Measurements from ENCODE around the gene SPTBN2.
"Not testable (repeated sequence)": the region's sequence is repeated elsewhere in the genome, so short reads cannot be mapped to it uniquely, and the experiment has no call there.

The SPTBN2 gene

DNA sequence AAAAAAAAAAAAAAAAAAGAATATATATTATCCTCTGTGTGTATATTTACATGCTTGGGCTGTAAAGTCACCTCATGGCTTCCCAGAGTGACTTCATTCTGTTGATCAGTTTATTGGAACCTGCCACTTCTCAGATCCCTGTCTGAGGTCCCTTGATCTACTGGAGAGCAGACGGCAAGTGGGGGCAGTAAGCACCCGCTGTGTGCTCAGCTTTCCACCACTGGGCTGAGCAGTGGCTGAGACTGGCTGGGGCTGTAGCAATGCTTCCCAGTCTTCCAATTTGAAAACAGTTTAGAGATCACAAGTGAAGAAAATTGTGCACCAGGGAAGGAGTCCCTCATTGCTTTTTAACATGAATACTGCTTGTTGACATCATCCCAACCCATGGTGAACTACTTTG is 44.4 kb downstream of the SPTBN2 start:
- DNase-seq (ENCODE audit: low read depth) = no peak

DNA sequence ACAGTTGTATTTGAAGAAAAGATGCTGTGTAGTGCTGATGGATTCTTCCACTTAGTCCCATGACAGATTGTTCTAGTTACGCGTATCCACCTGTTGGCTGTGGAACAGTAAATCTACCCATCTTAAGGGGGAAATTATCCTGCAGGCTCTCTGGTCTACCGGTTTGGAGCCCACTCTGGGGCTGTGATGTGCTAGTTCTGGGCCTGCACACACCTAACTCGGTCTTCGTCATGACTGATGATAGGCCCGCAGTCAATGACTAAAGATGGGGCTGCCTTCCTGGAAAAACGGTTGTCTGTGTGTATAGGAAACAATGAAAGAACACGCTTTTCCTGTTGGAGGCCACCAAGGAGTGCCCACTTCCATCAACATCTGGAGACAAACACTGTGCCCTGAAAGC is 45.1 kb downstream of the SPTBN2 start:
- no peak for DNase-seq (ENCODE audit: low read depth)

DNA sequence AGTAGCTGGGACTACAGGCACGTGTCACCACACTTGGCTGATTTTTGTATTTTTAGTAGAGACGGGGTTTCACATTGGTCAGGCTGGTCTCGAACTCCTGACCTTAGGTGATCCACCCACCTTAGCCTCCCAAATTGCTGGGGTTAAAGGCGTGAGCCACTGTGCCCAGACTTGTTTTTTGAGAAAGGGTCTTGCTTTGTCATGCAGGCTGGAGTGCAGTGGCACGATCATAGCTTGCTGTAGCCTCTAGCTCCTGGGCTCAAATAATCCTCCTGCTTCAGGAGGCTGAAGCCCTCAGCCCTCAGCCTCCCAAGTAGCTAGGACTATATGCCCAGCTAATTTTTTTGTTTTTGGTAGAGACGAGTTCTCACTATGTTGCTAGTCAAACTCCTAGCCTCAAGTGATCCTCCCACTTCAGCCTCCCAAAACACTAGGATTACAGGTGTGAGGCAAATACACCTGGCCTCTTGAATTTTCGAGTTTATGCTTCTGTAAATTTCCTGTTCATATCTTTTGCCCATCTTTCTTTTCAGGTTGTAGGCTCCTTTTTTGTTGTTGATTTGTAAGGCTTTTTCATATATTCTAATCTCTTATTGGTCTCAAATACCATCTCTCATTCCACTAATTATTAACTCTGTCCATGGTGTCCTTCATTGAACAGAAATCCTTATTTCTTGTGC is 47.9 kb downstream of the SPTBN2 start:
- no peak for DNase-seq (ENCODE audit: low read depth)

DNA sequence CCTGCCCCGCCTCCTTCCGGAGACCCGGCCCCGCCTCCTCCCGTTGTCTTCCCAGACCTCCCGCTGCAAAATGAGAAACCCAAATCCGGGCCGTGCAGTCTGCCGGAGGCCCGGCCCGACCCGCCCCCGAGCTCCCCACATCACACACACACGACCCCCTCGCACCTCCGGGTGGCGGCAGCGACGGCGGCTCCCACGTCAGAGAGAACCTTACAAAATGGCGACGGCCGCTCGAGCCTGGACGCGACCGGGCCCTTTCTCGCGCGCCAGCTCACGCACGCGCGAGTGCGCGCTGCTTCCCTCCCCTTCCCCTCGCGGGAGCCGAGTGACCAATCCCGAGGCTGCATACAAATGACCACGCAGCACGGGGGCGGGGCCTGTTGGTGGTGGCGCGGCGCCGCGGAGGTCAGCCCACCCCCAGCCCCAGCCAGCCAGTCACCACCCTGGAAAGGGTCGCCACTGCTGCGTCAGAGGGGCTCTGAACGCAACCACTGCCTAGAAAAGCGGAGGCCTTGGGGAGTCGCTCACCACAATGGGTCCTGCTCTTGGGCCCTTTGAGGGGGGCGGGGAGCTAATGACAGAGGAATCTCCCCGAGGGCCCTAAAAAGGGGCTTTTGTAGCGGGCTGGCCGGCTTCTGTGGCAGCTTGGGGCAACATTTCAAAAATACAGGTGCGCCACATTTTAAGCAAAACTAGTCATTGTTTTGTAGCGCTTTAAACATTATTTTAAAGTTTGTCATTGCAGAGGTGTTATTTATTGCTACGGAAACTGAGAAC is 51.2 kb downstream of the SPTBN2 start, which contains the start of gene RBM4B:
Gene RBM4B (minus strand): TSS at position 289 of the 777 bp plus-strand sequence. CDS start 808 bp downstream, outside the sequence.
- peak; percentile 90 for DNase-seq (ENCODE audit: low read depth)

DNA sequence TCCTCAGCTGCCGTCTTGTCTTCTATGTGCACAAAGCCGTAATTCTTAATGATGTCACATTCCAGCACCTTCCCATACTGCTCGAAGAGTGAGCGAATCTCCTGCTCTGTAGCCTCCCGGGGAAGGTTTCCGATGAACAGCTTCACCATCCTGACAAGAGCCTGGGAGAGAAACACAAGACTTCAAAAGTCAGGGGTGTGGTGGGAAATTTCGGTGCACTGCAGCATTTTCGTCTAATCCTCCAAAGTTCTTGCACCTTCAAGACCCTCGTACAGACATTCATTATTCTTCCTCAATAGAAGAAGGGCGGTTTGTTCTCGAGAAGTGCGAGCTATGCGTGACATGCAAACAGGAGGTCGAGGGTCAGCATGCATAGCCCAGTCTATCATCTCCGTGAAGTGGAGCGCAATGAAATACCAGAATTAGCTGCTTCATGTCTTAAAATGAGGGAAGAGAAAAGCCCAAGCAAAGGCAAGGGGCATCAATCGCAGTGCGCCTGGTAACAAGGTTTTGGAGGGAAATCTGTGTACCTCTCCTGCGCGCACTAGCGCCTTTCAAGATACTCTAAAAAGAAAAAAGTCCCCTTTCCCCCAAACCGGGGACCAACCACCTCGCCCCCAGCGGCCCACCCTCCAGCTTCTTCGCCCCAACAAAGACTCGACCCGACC is 52.0 kb downstream of the SPTBN2 start:
- DNase-seq (ENCODE audit: low read depth) = no peak

DNA sequence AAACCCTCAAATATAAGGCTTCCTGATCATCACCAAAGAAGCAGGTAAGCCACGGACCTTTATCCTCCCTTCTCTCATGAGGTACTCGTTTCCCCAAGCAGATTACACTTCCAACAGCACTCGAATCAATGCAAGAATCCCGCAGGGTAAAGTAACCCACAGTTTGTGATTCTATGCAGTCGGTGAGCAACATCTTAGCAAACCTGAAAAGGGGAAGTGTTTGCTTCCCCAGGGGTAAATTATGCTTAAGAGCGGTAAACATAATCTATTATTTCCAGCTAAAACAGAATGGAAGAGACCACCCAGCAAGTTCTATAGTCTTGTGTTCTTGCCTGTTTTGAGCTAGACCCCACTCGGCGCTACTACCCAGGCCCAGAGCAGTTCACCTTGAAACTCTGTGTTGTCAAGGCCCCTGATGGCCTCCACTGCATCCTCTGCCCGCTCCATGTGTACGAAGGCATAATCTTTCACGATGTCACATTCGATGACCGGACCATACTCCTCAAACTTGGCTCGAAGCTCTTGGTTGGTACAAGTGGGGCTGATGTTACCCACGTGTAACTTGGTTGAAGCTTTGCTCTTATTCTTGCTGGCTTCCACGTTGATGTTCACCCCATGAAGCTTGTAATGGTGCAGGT is 52.6 kb downstream of the SPTBN2 start:
- no peak for DNase-seq (ENCODE audit: low read depth)

DNA sequence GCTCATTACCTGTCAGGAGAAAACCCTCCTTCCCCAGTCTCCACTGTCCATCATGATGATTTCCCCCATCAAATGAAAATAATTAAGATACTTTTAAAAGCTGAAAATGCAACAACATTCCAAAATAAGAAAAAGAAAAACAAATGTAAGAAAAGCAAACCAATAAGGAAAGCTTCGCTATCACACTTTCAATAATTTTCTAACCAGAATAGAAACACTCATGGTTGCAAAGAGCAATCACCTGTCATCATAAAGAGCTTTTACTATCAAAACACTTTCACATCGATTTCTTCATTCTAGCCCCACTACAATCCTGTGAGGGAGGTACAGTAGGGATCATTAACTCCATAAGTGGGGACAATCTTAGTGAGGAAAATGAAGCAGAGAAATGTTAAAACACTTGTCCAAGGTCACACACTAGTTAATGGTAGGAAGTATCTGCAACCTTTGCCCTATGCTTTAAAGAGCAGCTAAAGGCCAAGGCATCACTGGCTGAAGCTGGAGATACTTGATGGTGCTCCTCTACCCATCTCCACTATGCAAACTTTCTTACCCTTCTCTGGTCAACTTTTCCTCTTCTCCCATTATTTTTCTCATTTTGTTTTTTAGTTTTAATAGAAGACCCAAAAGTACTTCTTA is 53.9 kb downstream of the SPTBN2 start:
- no peak for DNase-seq (ENCODE audit: low read depth)

DNA sequence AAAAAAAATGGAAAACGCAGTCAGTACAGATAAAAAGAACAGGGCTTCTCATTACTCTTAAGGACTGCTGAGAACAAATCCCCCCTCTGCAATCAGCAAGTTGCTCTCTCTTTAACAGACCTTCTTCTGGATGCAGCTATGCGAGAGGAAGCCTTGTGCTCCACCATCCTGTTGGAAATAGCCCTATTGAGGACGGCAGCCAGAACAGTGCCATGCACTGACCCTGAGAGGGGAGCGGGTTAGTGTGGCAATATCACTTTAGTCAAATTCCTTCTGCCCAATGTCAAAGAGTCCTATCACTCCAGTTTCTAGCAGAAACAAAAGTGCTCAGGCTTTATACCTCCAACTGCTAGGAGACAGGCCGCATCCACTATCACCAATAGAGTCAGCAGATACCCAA is 58.2 kb downstream of the SPTBN2 start:
- DNase-seq (ENCODE audit: low read depth) = no peak

DNA sequence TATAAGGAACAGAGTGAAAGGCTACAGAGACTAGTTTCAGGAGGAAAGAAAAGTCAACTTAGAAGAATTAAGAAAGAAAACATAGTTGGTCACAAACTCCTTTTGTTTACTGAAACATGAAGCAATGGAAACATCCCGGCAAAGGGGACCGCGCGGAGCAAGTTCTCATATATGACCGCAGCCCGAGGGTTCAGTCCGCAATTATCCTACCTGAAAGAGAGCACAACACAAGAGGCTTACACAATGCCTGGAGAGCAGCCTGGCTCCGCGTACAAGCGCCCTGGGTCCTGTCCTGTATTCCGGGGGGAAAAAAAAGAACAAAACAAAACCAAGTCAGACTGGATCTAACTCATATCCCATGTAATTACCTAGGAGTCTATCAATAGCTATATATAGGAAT is 63.6 kb downstream of the SPTBN2 start:
- no peak for DNase-seq (ENCODE audit: low read depth)

DNA sequence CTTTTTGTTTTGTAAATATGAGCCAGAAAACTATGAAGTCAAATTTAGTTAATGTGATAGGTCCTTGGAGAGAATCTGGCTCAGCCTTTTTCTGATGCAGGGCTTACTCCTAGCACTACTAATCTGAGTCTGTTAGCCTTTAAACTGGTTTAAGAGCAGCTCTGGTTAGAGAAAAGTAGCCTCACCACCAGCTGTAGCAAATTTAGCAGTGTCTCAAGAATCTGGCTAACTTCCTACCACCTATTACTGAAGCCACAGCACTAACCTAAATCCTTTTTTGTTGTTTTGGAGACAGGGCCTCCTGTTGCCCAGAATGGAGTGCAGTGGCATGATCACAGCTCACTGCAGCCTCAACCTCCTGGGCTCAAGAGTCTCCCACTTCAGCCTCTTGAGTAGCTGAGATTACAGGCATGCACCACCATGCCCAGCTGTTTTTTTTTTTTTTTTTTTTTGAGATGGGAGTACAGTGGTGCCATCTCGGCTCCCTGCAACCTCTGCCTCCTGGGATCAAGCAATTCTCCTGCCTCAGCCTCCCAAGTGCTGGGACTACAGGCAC is 65.2 kb downstream of the SPTBN2 start:
- DNase-seq (ENCODE audit: low read depth) = no peak

DNA sequence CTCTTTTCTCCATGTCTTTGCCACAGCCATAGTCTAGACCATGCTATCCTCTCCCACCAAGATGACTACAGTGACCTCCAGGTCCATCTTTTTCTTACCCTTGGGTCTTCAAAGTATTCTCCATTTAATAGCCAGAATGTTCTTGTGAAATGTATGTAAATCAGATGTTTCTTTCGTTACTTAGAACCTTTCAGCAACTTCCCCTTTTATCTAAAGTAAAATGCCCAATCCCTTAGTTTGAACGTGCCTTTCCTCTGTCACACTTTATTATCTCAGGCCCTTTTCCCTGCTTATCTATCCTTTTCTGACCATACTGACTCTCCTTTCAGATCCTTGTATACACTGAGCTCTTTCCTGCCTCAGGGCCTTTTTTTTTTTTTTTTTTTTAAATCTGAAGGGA is 69.3 kb downstream of the SPTBN2 start:
- no peak for DNase-seq (ENCODE audit: low read depth)

DNA sequence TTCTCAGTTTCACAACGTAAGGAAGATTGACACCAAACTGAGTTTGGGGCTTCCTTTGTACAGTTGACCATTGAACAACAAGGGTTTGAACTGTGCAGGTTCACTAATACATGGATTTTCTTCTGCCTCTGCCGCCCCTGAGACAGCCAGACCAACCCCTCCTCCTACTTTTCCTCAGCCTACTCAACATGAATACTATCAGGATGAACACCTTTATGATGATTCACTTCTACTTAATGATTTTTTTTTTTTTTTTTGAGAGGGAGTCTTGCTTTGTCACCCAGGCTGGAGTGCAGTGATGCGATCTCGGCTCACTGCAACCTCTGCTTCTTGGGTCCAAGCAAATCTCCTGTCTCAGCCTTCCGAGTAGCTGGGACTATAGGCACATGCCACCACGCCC is 75.9 kb downstream of the SPTBN2 start:
- no peak for DNase-seq (ENCODE audit: low read depth)

DNA sequence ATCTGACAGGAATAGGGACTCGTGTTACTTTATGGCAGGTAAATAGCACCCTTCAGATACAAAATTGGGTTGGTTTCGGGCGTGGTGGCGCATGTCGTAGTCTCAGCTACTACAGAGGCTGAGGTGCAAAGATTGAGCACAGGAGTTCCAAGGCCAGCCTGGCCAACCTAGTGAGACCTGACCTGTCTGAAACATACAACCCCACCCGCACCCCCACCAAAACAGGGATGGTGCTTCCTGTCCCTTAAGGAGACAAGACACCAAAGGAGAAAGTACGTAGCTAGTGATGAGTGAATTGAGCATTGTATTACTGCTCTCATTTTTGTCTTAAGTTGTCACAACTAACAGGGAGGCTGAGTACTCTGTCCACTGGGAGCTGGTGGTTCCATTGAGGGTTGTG is 76.4 kb downstream of the SPTBN2 start:
- DNase-seq (ENCODE audit: low read depth) = no peak

DNA sequence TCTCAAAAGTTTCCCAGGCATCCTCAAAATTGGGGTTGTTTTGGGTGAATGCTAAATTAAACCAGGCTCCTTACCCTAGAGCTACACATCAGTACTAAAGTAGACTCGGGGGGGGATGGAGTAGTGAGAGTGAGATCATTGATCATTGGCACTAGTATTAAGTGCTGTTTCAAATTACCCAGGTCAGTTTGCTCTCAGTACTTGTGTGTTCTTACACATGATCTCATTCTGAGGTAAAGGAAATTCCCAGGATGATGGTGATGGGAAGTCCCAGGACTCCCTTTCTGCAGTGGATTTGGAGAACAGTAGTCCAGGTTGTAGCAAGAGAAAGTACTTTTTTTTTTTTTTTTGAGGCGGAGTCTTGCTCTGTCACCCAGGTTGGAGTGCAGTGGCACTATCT is 78.0 kb downstream of the SPTBN2 start:
- DNase-seq (ENCODE audit: low read depth) = no peak

DNA sequence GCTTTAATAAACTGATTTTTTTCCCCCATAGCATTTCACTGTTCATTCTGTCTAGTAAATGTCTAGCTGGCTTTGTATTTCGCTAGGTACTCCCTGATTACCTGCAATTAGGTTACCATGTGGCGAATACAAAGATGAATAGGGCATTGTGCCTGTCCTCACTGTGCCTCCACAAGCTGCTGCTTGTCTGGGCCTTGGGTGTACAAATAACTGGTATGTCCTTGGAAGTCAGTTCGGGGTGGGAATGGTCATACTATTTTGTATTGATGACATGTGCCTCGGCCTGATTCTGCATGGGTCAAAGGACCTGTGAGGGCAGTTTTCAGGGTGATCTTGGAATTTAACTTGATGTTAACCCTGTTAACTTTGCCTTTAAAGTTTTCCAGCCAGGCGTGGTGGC is 79.1 kb downstream of the SPTBN2 start:
- no peak for DNase-seq (ENCODE audit: low read depth)

DNA sequence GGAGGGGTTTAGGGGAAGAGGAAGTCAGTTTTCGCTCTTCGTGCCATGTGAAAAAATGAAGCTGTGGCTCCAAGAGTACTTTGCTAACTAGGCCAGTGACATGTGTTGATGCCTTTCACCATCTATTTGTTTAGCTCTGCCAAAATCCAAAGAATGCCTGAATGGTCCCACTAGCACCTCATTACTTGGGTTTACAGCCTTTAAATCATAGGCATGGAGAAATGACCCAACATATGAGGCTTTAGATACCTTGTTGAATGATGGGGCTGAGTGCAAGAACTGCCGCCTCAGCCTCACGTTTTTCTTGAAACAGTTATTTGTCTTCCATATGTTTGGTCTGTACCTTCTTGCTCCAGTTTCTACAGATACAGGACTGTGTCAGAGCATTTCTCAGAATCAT is 82.2 kb downstream of the SPTBN2 start:
- no peak for DNase-seq (ENCODE audit: low read depth)

DNA sequence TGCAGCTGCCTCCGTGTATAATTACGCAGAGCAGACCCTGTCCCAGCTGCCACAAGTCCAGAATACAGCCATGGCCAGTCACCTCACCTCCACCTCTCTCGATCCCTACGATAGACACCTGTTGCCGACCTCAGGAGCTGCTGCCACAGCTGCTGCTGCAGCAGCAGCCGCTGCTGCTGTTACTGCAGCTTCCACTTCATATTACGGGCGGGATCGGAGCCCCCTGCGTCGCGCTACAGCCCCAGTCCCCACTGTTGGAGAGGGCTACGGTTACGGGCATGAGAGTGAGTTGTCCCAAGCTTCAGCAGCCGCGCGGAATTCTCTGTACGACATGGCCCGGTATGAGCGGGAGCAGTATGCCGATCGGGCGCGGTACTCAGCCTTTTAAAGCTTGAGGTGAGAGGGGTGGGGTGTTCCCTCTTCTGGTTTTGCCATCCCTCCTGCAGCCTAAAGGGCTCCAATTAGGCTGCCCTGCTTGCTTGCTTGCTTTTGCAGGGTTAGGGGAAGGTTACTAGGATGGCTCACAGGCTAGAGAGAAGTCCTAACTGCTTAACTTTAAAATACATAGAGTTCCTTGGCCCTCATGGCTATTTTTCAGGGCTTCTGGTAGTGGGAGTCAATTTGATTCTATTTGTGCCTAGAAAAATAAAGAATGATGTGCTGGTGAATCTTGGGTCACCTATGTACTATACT is 85.1 kb downstream of the SPTBN2 start:
- no peak for DNase-seq (ENCODE audit: low read depth)

DNA sequence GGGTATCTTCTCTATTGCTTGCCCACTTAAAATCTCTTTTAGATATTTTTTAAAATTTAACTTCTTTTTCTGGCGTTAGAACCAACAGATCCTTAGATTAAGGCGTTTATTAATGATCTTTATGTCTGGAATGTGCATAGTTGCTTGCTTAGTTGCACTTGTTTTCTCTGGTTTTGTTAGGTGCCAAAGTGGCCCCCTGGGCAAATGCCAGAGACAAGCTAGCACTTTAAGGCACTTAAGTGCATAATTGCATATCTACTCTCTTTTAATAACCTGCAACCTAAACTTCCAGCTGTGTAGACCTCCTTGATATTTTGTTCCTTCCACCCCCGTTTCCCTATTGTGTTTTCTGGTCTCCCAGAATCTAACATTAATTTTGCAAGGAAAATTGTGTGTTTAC is 87.2 kb downstream of the SPTBN2 start:
- DNase-seq (ENCODE audit: low read depth) = no peak

DNA sequence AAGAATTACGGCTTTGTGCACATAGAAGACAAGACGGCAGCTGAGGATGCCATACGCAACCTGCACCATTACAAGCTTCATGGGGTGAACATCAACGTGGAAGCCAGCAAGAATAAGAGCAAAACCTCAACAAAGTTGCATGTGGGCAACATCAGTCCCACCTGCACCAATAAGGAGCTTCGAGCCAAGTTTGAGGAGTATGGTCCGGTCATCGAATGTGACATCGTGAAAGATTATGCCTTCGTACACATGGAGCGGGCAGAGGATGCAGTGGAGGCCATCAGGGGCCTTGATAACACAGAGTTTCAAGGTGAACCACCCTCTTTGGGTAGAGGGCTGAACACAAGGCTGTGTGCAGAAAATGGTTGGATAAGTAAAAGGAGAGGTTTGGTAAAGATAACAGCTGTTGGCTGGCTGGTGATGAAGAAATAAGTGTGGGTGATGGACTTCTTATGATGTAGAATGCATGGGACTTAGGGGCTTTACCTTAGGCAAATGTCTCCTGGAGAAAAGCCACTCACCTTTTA is 89.1 kb downstream of the SPTBN2 start:
- not testable (repeated sequence) for DNase-seq (ENCODE audit: low read depth)

DNA sequence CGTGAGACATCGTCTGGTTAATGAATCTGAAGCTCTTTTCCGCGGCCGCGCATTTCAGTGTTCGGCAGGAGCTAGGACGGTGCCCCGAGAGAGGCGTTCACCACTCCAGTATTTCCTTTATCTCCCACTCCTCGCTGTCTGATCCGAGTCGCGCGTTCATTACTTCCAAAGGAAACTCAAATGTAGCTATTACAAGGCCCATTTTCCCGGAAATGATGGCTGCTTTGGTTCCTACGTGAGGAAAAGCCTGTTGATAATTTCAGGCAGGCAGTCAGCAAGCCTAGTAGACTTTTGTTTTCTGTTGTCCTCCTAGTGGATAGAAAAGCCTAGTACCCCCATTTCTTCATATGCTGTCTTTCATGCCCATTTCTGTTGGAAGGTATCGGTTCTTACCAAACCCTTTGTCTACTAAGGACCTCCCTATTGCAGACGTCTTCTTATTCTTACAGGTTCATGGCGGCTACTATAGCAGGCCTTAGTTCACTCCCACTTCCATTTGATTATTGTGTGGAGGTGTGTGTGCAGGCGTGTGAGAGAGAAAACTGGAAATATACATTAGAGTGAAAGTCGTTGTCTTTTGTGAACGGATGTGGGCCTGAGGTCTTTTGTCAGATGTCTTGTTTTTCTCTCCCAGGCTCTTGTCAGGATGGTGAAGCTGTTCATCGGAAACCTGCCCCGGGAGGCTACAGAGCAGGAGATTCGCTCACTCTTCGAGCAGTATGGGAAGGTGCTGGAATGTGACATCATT is 89.8 kb downstream of the SPTBN2 start:
- DNase-seq (ENCODE audit: low read depth) = no peak

All from stimulated activated CD8-positive, alpha-beta memory T cell treated with anti-CD3 and anti-CD28 coated beads, Interleukin-12 subunit alpha, Interleukin-12 subunit beta, amount 100 ng/mL, for 1 hour (primary cell).